Measurements from ENCODE around the gene CDC42BPA. TPM values are rescaled to one million over a fixed set of nuclear protein-coding genes. Genes with fewer than 3 reads are reported as not detected.

The CDC42BPA gene
- total RNA-seq, 1 donor from 2014 or later, result 42.7 TPM

DNA sequence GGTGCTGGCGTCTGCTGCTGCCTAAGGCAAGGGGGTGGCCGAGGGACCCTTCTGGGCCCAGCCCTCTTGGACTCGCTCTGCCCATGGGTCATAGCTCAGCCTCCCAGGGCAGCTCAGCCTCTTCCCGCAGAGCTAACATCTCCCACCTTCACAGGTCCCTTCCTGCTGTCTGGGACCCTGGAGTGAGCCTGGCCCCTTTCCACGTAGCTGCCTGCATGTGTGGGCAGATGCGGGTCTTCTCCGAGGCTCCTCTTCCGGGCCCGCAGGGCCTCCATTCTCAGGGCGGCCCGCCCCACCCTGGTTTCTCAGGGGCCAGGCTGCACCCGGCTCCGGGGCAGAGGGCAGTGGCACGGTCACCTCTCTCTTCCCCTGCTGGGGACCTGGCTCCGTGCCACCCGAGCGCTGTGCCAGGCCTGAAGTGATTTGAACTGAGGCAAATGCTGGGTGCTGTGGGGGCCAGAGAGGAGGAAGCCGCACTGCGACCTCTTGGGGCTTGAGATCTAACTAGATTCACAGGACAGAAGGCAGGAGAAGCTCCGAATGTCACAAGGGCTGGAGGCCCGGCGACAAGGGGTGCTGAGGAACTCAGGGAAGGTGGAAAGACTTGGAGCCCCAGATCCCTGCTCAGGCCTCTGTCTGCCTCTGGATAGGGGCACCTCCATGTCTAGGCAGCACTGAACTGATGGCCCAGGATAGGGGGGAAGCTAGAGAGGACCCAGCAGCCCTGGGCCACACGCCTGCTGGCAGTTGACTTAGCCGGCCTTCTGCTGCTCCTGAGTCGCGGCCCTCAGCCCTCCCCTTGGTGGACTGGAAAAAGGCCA lies 337.5 kb downstream of the CDC42BPA start:
- no peak overlapping the region for H3K27ac ChIP-seq
- peak in 1 of 2 donors; percentile 87 for DNase-seq (ENCODE audit: extremely low spot score in 2 of 2)
- H3K27me3 ChIP-seq, result no peaks in the 10 kb centered on the region
- no peaks in the 10 kb centered on the region for H3K4me1 ChIP-seq
- no peaks in the 10 kb centered on the region for H3K9me3 ChIP-seq
- TF ChIP-seq POLR2A (IDR thresholded peaks at IDR 0.05) (no peak), POLR2AphosphoS5 (IDR thresholded peaks at IDR 0.05; ENCODE audit: insufficient read depth in 1 of 2, low read depth in 1 of 2) (no peak)
- TF ChIP-seq, protein P1, sequence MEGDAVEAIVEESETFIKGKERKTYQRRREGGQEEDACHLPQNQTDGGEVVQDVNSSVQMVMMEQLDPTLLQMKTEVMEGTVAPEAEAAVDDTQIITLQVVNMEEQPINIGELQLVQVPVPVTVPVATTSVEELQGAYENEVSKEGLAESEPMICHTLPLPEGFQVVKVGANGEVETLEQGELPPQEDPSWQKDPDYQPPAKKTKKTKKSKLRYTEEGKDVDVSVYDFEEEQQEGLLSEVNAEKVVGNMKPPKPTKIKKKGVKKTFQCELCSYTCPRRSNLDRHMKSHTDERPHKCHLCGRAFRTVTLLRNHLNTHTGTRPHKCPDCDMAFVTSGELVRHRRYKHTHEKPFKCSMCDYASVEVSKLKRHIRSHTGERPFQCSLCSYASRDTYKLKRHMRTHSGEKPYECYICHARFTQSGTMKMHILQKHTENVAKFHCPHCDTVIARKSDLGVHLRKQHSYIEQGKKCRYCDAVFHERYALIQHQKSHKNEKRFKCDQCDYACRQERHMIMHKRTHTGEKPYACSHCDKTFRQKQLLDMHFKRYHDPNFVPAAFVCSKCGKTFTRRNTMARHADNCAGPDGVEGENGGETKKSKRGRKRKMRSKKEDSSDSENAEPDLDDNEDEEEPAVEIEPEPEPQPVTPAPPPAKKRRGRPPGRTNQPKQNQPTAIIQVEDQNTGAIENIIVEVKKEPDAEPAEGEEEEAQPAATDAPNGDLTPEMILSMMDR (IDR thresholded peaks at IDR 0.05), result no peak
- H3K4me3 ChIP-seq, result no peak overlapping the region
- intact Hi-C loops (cut with DNase I), result no loop called here
- H3K36me3 ChIP-seq, result peaks cover 0 to 27% of the 10 kb centered on the region in 2 donors

DNA sequence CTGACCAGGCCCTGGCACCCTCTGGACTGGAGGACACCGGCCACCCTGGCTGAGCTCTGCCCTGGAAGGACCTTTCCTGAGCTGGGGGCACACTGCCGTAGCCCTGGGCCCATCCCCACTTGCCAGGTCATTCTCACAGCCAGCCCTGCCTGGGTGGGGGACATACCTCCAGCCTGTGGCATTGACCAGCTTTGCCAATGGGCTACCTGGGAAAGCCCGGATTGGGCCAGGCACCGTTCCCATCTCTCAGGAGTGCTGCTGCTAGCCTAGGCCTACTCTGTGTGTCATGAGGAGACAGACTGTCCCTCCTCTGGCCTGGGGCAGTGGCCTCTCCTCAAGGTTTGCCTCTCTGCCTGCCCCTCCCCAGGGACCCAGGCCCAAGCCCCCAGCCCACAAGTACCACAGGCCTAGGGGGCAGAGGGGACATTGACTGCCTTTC lies 338.2 kb downstream of the CDC42BPA start:
- TF ChIP-seq POLR2AphosphoS5 (IDR thresholded peaks at IDR 0.05; ENCODE audit: insufficient read depth in 1 of 2, low read depth in 1 of 2) (no peak), POLR2A (IDR thresholded peaks at IDR 0.05) (no peak)
- TF ChIP-seq, protein P1 (IDR thresholded peaks at IDR 0.05), result no peak
- intact Hi-C loops (cut with DNase I), result no loop called here
- H3K27ac ChIP-seq, result no peak overlapping the region
- H3K4me3 ChIP-seq, result no peak overlapping the region
- no peaks in the 10 kb centered on the region for H3K27me3 ChIP-seq
- H3K9me3 ChIP-seq, result no peaks in the 10 kb centered on the region
- peak; percentile 64 to 90 for DNase-seq (ENCODE audit: extremely low spot score in 2 of 2)
- H3K4me1 ChIP-seq, result peaks cover 1% of the 10 kb centered on the region
- H3K36me3 ChIP-seq, result peaks cover 0 to 22% of the 10 kb centered on the region in 2 donors

DNA sequence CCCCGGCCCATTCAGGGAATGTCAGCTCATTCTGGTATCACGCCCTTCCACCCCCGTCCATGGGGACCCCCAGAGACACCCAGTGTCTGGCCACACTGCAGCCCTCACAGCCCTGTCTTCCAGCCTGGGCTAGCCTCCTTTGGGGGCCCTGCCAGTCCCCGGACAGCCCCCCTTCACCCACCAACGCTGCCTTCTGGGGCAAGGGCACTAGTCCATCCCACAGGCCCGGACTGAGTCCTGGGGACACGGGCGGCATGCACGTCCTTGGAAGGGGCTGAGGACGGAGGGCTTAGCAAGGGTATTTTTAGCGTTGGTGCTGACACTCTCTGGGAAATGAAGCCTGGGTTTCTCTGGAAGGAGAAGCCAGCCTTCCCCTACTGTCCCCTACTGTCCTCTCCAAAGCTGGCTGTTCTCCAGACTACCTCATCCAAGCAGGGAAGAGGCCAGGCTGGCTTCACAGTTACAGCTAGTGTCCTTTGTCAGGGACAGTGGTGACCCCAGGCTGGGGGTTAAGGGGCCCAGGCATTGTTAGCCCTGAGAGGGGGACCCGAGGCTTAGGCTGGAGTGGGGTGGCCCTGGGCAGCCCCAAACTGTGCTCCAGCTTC lies 338.7 kb downstream of the CDC42BPA start:
- Histone ChIP-seq H3K4me1 (peaks cover 7% of the 10 kb centered on the region), H3K36me3 (peaks cover 0 to 19% of the 10 kb centered on the region in 2 donors)
- intact Hi-C loops (cut with DNase I), result no loop called here

DNA sequence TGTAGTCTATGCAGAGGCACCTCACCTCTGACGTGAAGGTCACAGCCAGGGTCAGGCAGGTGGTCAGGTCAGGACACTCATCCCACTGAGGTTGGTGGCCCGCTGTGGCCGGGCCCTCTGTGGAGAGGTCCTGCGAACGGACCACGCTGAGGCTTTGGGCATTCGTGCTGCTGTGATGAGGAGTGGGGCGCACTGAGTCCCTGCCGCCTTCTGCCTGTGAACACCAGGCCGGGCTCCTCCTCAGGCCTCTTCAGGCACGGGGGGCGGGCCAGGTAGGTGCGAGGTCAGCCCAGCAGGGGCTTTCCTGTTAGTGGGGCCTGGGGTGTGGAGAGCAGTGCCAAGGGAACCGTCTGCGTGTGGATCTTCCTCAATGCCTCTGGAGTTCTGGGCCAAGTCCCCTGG lies 339.2 kb downstream of the CDC42BPA start:
- intact Hi-C loops (cut with DNase I), result no loop called here
- Histone ChIP-seq H3K4me1 (peaks cover 12% of the 10 kb centered on the region), H3K27ac (no peak overlapping the region), H3K4me3 (no peak overlapping the region), H3K9me3 (no peaks in the 10 kb centered on the region), H3K36me3 (peaks cover 0 to 17% of the 10 kb centered on the region in 2 donors), H3K27me3 (no peaks in the 10 kb centered on the region)
- no peak for DNase-seq (ENCODE audit: extremely low spot score in 2 of 2)
- no peak for TF ChIP-seq POLR2A (IDR thresholded peaks at IDR 0.05)
- TF ChIP-seq, protein P1 (IDR thresholded peaks at IDR 0.05), result no peak
- TF ChIP-seq POLR2AphosphoS5 (IDR thresholded peaks at IDR 0.05; ENCODE audit: insufficient read depth in 1 of 2, low read depth in 1 of 2), result no peak

More for the DNA sequence above, 338.7 kb downstream of the CDC42BPA start:
- Histone ChIP-seq H3K27ac (no peak overlapping the region), H3K9me3 (no peaks in the 10 kb centered on the region), H3K27me3 (no peaks in the 10 kb centered on the region), H3K4me3 (no peak overlapping the region)
- no peak for DNase-seq (ENCODE audit: extremely low spot score in 2 of 2)
- TF ChIP-seq, protein P1 (IDR thresholded peaks at IDR 0.05), result no peak
- TF ChIP-seq POLR2AphosphoS5 (IDR thresholded peaks at IDR 0.05; ENCODE audit: insufficient read depth in 1 of 2, low read depth in 1 of 2) (no peak), POLR2A (IDR thresholded peaks at IDR 0.05) (no peak)
